CD4-positive, alpha-beta T cell treated with Interleukin-21 for 1 hour (primary cell): ENCODE measurements around the gene ARHGEF7.

Experiments used
- DNase-seq: peaks from one replicate; pipeline ENCODE4 v3.0.0-alpha.2; 2020

The ARHGEF7 gene

GRCh38 chr13:111202156-111202621 lies 87.1 kb downstream of the ARHGEF7 start:
- DNase-seq, result no peak

- peak; percentile 34 for DNase-seq
These were observed 87.6 kb downstream of the ARHGEF7 start for GRCh38 chr13:111202745-111203144.

- no peak for DNase-seq
These were observed 88.8 kb downstream of the ARHGEF7 start for GRCh38 chr13:111203736-111204389.

GRCh38 chr13:111204438-111205177 lies 89.5 kb downstream of the ARHGEF7 start:
- DNase-seq, result no peak

GRCh38 chr13:111206148-111206547 lies 91.0 kb downstream of the ARHGEF7 start:
- no peak for DNase-seq

GRCh38 chr13:111209613-111210012 lies 94.5 kb downstream of the ARHGEF7 start:
- no peak for DNase-seq

- DNase-seq, result no peak
These were observed 95.0 kb downstream of the ARHGEF7 start for GRCh38 chr13:111210091-111210490.

- DNase-seq, result no peak
These were observed 95.7 kb downstream of the ARHGEF7 start for GRCh38 chr13:111210544-111211469.

- DNase-seq, result no peak
These were observed 96.8 kb downstream of the ARHGEF7 start for GRCh38 chr13:111211789-111212516.

GRCh38 chr13:111212517-111212873 lies 97.4 kb downstream of the ARHGEF7 start:
- no peak for DNase-seq

GRCh38 chr13:111213964-111214726 lies 99.0 kb downstream of the ARHGEF7 start:
- no peak for DNase-seq

- DNase-seq, result no peak
These were observed 100.3 kb downstream of the ARHGEF7 start for GRCh38 chr13:111215081-111216047.

- DNase-seq, result peak; percentile 42
These were observed 101.3 kb downstream of the ARHGEF7 start for GRCh38 chr13:111216166-111216960.

GRCh38 chr13:111217641-111218040 lies 102.5 kb downstream of the ARHGEF7 start:
- no peak for DNase-seq

- no peak for DNase-seq
These were observed 104.2 kb downstream of the ARHGEF7 start for GRCh38 chr13:111219280-111219679.

GRCh38 chr13:111219950-111220349 lies 104.8 kb downstream of the ARHGEF7 start:
- DNase-seq, result no peak

- DNase-seq, result no peak
These were observed 110.1 kb downstream of the ARHGEF7 start for GRCh38 chr13:111225166-111225565.

GRCh38 chr13:111225810-111226546 lies 110.9 kb downstream of the ARHGEF7 start:
- DNase-seq, result no peak

GRCh38 chr13:111227405-111227804 lies 112.3 kb downstream of the ARHGEF7 start:
- DNase-seq, result no peak
